Stimulated activated CD4-positive, alpha-beta T cell treated with anti-CD3 and anti-CD28 coated beads, Interleukin-4, amount 100 ng/mL, for 1 hour (primary cell): ENCODE data around the gene RYR3.

Source experiments
- DNase-seq: peaks from one replicate; pipeline ENCODE4 v3.0.0-alpha.2; 2020

The RYR3 gene

GRCh38 chr15:33913459-33913858, 602.7 kb downstream of the RYR3 start:
- DNase-seq: no peak
